ENCODE data around the gene EXOC6B.

EXOC6B gene

GRCh38 chr2:72238311-72238710 lies 587.5 kb downstream of the EXOC6B start (continued):
- TF ChIP-seq ZNF561 (tag by site-specific recombination; IDR thresholded peaks at IDR 0.05; ENCODE audit: borderline replicate concordance) = no peak

GRCh38 chr2:72237549-72237948 lies 588.3 kb downstream of the EXOC6B start:
- Histone ChIP-seq H3K27ac (ENCODE audit: extremely low read depth, low read depth, low read length) (no peak overlapping the region), H3K9me3 (ENCODE audit: control insufficient read depth, insufficient read depth, low read depth, low read length) (no peaks in the 10 kb centered on the region), H3K4me1 (ENCODE audit: control insufficient read depth, insufficient read depth, low read length) (no peaks in the 10 kb centered on the region), H3K4me3 (ENCODE audit: low read depth, low read length) (no peak overlapping the region), H3K36me3 (ENCODE audit: control insufficient read depth in 2 of 2, insufficient read depth in 1 of 2, low read length in 2 of 2) (no peaks in the 10 kb centered on the region)
- ChIA-PET CTCF (no interaction called here), POLR2A (no interaction called here)
- TF ChIP-seq ZNF449 (tag by site-specific recombination; IDR thresholded peaks at IDR 0.05) (no peak), ZNF776 (tag by site-specific recombination; IDR thresholded peaks at IDR 0.05; ENCODE audit: borderline replicate concordance) (no peak), ZNF398 (tag by site-specific recombination; IDR thresholded peaks at IDR 0.05) (no peak), ZNF214 (tag by site-specific recombination; IDR thresholded peaks at IDR 0.05; ENCODE audit: borderline replicate concordance) (no peak), ZNF549 (tag by site-specific recombination; IDR thresholded peaks at IDR 0.05) (no peak), ZNF239 (tag by site-specific recombination; IDR thresholded peaks at IDR 0.05) (no peak), ZBTB17 (tag by site-specific recombination; IDR thresholded peaks at IDR 0.05) (no peak), SETDB1 (IDR thresholded peaks at IDR 0.05; ENCODE audit: insufficient read length, low read length) (no peak), ZNF24 (tag by site-specific recombination; IDR thresholded peaks at IDR 0.05) (no peak), ZNF2 (tag by site-specific recombination; IDR thresholded peaks at IDR 0.05) (no peak), ZBTB20 (tag by site-specific recombination; IDR thresholded peaks at IDR 0.05) (no peak), HOXD13 (CRISPR knock-in tag; IDR thresholded peaks at IDR 0.05; ENCODE audit: borderline replicate concordance) (no peak), TSHZ1 (tag by site-specific recombination; IDR thresholded peaks at IDR 0.05; ENCODE audit: borderline replicate concordance) (no peak), ZNF211 (tag by site-specific recombination; IDR thresholded peaks at IDR 0.05; ENCODE audit: low read depth) (no peak), EGR2 (tag by site-specific recombination; IDR thresholded peaks at IDR 0.05; ENCODE audit: low read depth) (no peak), ZNF19 (tag by site-specific recombination; IDR thresholded peaks at IDR 0.05; ENCODE audit: low read depth) (no peak), OSR2 (tag by site-specific recombination; IDR thresholded peaks at IDR 0.05) (no peak)
